Limb (tissue), 2 donors: Measurements from ENCODE around the gene UBE2D2.

ENCODE experiments used
- DNase-seq, 2 donors: peaks; one replicate each; pipeline ENCODE4 v3.0.0-alpha.2; 2016; ENCODE audit errors: extremely low spot score in 2 of 2

UBE2D2 gene

GRCh38 chr5:139635191-139635590 is 74.1 kb downstream of the UBE2D2 start:
- DNase-seq: no peak

- peak; percentile 52 to 63 for DNase-seq
These were observed 74.6 kb downstream of the UBE2D2 start for GRCh38 chr5:139635606-139636206.

- no peak for DNase-seq
These were observed 75.2 kb downstream of the UBE2D2 start for GRCh38 chr5:139636207-139636792.

GRCh38 chr5:139636975-139637408 is 75.9 kb downstream of the UBE2D2 start:
- DNase-seq: no peak

DNA sequence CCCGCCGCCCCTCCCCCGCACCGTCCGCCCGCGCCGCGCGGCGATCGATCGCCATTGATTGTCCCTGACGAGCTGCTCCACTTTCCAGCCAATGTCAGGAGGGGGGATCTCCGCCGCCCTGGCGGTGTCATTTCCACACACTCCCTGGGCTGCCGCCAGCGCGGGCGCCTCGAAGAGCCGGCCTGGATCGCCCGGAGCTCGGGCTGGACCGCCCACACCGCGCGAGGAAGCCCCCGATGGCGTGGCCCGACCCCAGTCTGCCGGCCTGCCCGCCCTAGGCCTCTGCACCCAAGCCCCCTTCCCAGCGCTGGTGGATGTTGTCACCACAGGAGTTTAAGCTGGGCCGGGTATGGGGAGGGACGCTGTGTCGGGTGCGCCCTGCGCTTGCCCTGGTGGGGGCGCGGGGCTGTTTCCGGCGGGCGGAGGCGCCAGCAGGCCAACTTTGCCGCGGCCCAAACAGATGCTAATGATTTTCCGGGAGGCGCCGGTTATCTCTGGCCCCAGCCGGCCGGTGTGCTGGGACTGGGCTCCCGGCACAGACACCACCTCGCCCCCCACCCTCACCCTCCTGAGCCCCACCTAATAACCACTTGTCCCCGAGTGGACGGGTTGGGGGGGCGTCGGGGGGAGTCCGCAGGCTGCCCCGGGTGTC is 76.4 kb downstream of the UBE2D2 start:
- peak; percentile 81 to 93 for DNase-seq

DNA sequence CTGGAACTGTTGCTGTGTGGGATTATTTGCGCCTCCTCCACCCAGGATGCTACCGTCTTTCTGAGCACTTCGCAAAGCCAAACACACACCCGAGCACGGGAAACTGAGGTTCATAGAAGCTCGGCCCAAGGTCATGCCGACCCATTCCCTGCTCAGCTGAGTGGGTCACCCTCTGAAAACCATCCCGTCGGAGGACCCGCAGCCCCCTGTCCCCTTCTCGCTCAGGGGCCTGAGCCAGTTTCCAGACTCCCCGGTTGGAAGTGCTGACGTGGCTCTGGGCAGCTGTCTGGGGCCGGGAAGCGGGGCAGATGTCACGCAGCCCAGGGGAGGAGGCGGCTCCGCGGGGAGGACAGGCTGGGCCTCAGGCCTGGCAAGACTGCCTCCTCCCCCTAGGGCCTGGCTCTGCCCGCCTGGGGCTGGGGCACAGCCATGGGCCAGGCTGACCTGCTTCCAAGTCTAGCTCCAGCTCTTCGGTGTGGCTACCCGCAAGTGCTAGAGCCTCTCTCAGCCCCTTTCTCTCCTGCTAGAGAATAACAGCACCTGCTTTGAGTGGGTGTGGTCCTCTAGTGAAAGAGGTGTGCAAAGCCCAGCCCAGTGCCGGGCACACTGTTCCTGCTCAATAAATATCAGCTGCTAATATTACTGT is 77.1 kb downstream of the UBE2D2 start:
- DNase-seq: peak in 1 of 2 donors; percentile 75

- no peak for DNase-seq
These were observed 77.8 kb downstream of the UBE2D2 start for GRCh38 chr5:139638736-139639618.

DNA sequence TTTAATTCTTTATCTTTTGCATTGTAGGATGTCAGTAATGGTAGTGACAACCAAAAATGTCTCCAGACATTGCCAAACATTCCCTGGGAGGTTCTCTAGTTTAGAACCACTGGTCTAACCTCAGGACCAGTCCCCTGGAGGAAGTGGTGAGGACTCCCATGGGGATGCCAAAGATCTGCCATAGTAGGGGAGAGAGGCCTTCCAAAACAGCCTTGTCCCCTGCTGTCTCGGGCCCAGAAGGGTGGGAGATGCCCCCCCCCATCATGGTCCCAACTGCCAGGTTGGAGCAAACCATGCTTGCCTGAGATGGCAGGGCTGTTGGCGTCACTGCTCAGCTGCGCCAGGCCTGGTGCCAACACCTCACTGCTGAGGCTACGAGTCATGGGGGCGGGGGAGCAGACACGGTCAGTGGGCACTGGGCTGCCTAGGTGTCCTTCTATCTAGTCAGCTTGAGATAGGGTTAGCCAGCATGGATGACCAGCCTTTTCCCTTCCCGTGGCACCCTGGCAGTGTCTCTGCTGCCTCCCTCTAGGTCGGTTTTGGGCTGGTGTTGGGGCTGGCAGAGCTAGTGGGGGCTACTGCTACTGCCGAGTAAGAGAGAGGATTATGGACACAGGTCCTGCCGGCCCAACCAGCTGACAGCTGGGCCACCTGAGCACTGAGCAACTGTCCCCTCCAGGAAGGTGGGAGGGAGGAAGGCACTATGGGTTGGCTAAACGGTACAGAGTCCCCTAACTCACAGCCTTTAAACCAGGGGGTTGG is 78.7 kb downstream of the UBE2D2 start:
- no peak for DNase-seq

DNA sequence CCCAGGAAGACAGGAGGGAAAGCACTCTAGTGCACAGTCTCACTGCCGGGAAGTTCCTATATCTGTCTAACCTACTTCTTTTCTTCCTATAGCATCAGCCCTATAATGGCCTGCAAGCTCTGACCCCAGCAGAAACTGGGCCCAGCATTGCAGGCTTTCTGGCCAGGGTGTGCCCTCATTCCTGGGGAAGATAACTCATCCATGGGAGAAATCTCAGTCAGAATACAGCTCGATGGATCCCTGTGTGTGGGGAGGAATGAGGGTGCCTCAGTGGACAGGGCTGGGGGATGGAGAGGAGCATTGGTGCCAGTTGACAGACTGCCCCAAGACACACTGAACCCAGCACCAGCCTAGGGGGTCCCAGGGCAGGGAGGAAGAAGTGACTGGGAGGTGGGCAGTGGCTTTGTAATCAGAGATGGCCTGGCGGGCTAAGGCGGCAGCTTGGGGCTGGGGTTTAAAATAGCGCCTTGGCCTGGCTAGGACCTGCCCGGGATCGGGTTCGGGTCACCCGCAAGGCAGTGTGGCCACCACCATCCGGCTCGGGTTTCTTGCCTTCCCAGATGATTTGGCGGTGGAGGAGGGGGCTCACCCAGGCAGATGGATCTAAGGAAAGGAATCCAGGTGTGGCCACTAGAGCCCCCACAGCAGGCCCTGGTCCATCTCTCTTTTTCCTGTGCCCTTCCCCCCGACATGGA is 79.4 kb downstream of the UBE2D2 start:
- no peak for DNase-seq

DNA sequence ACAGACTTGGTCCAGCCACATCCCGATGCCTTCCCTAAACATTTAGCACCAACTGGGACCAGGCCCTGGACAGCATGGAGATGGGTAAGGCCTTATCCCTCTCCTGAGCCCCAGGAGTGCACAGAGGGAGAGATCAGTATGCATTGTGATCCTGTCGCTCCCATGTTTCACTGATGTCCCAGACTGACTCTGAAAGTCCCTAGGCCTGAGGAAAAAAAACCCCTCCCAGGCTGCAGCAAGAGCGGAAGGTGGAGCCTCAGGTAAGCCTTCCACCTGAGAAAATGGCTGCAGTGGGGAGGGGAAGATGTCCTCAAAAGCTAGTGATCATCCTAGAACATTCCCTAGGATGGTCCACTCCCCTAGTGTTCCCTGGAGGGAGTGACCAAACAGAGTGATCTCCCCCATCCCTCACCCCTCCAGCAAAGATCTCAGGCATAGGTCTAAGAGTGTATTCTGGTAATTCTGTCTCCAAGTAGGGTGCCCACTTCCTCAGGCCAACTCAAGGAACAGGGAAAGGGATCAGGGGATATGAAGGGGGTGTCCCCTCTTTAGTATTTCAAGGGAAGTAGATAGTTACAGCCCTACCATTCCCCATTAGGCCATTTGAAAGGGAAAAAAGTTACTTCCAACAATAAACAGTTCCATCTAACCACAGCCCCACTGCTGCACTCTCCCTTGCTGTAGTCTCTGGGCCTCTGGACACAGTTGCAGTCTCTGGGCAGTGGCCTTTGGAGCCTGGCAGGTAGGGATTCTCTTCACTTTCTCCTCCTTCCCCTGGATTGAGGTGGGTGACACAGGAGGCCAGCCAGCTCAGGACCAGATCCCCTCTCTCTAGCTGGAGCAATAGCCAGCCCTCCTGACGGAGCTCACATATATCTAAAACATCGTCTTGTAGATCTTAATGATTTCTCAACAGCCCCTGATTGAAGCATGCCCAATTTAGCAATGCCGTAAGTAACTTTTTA is 80.3 kb downstream of the UBE2D2 start:
- no peak for DNase-seq

DNA sequence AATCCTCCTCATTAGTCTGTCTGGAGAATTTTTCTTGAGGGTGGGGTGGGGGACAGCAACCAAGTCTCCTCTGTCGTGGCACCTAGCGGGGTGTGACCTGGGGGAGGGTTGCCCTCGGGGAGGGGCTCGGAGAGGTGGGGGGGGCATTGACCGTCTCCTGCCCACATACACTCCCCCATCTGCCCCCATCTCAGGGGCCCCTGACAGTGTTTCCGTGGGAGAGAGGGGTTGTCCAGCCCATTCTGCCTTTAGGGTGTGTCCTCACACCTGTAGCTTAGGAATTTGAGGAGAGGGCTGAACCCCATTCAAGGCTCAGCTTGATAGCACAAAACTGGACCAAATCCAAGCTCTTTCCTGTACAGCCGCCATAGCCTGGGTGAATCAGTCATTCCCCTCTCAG is 81.1 kb downstream of the UBE2D2 start:
- no peak for DNase-seq

DNA sequence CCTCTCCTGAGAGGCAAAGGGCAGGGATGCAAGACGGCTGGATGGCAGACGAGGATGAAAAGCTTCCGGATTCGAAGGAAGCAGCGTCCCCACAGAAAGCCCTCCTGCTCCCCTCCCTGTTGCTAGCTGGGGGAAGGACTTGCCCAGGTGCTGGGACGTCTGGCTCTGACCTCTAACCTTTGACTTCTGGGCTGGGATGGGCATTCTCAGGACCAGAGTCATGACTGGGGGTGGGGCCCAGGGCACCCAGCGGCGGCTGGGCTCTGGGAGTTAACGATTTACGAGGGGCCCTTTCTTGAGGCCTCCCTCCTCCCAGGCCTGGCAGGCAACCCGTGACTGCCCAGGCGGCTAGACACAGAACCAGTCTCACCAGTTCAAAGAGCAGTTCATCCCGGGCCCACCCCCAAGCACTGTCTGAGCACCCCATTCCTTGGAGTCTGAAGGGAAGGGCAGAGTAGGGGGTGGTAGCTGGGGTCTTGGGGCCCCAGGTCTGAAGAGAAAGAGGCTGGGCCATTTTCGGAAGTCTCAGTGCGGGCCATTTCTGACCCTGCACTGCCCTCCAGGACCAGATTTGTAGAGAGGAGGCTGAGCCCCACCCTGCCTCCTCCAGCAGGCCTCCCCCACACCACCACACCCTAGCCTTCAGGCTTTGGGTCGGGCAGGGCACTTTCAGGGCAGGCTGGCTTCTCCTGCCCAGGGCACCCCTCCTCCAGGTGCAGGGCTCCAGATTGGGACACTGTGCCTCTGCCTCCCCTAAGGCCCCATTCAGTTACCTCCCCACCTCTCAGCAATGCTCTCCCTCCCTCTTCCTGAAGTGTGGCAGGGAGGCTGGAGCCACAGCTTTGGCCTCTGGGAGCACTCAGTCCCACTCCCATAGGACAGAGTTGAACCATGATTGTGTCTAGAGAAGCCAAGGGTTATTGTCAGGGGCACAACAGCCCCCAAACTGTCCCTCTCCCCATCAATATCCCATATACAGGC is 82.0 kb downstream of the UBE2D2 start:
- peak in 1 of 2 donors; percentile 32 for DNase-seq

- no peak for DNase-seq
These were observed 82.9 kb downstream of the UBE2D2 start for GRCh38 chr5:139644001-139644456.

DNA sequence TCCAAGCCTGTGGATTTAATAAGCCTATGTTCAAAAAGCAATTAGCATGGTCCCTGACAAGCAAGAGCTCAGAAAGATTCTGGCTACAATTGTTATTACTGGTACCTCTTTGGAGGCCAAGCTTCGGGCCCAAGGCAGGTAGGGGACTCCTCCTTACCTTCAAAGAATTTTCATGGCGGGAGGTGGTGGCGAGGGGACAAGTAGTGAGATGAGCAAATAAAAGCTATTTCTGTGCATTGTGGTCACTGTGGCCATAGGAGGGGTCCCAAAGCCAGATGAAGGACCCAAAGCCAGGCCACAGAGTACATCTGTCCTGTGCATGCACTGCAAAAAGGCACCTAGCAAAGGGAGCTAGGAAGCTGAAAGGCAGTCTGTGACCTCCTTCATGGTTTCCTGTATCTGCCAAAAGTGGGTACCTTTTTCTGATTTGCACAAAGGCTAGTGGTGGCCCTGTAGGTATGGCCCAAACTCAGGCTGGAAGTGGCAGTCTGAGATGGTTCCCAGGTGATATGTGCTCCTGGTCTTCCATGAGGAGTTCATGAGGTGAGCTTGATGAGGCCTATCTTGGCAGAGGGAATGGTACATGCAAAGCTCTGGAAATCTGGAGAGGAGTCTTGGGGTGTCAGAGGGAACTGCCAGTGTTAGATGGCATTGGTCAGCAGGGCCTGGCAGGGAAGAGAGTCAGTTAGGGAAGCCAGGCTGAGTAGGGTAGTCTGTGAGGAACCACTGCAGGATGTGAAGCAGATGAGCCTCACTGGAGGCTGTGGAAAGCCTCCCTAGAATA is 83.7 kb downstream of the UBE2D2 start:
- no peak for DNase-seq

- DNase-seq: no peak
These were observed 84.3 kb downstream of the UBE2D2 start for GRCh38 chr5:139645430-139645871.

GRCh38 chr5:139646111-139646510 is 85.0 kb downstream of the UBE2D2 start:
- no peak for DNase-seq
